Mammary epithelial cell (primary cell): ENCODE results near the gene ALDH2.

Experiments used
- CTCF ChIP-seq, 2 donors: IDR thresholded peaks in 1 of 2; conservative IDR thresholded peaks in 1 of 2; 2 replicates each; pipeline ENCODE4 v1.5.1; 2011 to 2012; ENCODE audit warnings: inconsistent platforms in 2 of 2, low read length in 2 of 2, mild to moderate bottlenecking in 2 of 2, control low read depth in 1 of 2, low read depth in 1 of 2; ENCODE audit not compliant: insufficient read depth in 1 of 2; ENCODE audit errors: extremely low read depth in 1 of 2
- EZH2 ChIP-seq: IDR thresholded peaks from 2 replicates; pipeline ENCODE4 v1.6.1; 2012; ENCODE audit warnings: low read length, inconsistent platforms, borderline replicate concordance

- TF ChIP-seq CTCF (conservative IDR thresholded peaks at IDR 0.05 in 1 of 2, IDR thresholded peaks at IDR 0.05 in 1 of 2; ENCODE audit: extremely low read depth in 1 of 2, insufficient read depth in 1 of 2, low read depth in 1 of 2, low read length in 2 of 2) (no peak), EZH2 (no peak)
Observed at GRCh38 chr12:111827907-111828306, 61.2 kb downstream of the ALDH2 start.
